Stimulated activated naive CD8-positive, alpha-beta T cell treated with anti-CD3 and anti-CD28 coated beads, Interleukin-15, Interleukin-2, amounts not matched to agents 100 U/mL and 50 U/mL, for 24 hours (primary cell): ENCODE data around the gene VDAC2.
"Not testable (repeated sequence)": the region's sequence is repeated elsewhere in the genome, so short reads cannot be mapped to it uniquely, and the experiment has no call there.

Experiments
- ATAC-seq: fragments of 150-1000 bp; cut with Tn5 transposase; one replicate; pipeline ENCODE4 v1.10.0; 2021
- DNase-seq: peaks from one replicate; pipeline ENCODE4 v3.0.0; 2021

VDAC2 gene

DNA sequence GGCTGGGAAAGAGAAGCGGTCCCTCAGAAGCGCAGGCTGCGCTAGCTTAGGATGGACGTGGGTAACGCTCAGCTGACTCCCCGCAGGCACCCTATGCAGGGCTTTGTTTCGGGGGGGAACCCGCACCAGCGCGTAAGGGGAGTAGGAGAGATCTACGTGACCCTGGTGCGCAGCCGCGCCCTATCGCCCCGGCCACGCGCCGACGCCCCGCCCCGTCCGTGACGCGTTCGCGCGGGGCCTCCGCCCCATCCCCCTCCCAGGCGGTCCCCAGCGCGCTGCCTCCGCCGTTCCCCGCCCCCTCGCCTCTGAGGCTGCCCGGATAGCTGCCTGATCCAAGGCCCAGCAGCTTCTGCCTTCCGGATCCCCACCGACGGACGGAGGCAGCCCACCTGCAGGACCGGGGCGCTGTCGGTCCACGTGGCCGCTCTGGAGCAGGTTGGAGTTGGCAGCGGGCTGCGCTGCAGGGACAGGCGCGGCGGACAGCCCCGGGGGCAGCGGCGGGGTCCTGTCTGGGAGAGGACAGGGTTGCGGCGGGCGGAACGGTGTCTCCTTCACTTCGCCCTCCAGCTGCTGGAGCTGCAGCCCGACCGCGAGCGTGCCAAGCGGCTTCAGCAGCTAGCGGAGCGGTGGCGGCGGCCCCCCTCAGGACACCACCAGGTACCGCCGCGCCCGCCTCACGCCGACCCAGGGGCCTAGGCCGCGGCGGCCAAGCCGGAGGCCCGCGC is at the start of gene VDAC2:
TSS of gene VDAC2 (plus strand) at position 515 of the 725 bp plus-strand sequence. CDS start 363 bp downstream, outside the sequence.
- ATAC-seq, result peak; percentile 85
- peak; percentile 97 for DNase-seq

DNA sequence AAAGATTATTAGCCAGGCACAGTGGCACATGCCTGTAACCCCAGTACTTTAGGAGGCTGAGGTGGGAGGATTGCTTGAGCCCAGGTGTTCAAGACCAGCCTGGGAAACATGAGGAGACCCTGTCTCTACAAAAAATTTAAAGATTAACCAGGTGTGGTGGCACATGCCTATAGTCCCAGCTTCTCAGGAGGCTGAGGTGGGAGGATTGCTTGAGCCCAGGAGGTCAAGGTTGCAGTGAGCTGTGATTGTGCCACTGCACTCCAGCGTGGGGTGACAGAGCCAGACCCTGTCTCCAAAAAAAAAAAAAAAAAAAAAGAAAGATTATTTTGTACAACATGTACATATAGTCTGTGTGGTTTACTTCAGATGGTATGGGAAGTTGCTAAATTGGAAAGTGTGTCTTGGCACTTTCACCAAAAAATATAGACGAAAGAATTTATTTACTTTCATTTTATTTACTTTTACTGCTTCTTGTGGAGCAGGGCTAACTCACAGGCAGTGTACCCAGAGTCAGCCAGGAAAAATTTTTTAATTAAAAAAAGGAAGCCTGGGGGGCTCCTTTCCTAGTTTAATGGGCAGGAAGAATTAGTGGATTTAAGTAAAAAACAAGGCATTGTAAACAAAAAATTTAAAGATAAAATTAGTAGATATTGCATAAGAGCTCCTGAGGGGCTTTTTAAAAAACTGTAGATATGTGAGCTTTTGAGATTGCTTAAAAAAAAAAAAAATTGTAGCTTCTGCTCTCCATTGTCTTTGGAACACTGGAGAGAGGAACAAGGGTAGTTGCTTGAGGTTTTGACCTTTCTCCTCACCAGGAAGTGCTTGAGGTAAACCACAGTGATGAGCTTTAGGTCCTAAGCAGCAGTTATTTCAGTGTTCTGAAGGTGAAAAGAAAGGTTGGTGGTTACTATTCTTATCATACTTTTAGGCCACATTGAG is 44.6 kb upstream of the VDAC2 start:
- ATAC-seq (peak; percentile 93), DNase-seq (no peak)

- ATAC-seq, result no peak
- DNase-seq, result no peak
Measured at GRCh38 chr10:75166623-75166972, 44.0 kb upstream of the VDAC2 start.

- no peak for DNase-seq
- ATAC-seq, result no peak
Measured at GRCh38 chr10:75168275-75168674, 42.3 kb upstream of the VDAC2 start.

- DNase-seq, result no peak
Measured at GRCh38 chr10:75170215-75170614, 40.4 kb upstream of the VDAC2 start.

DNA sequence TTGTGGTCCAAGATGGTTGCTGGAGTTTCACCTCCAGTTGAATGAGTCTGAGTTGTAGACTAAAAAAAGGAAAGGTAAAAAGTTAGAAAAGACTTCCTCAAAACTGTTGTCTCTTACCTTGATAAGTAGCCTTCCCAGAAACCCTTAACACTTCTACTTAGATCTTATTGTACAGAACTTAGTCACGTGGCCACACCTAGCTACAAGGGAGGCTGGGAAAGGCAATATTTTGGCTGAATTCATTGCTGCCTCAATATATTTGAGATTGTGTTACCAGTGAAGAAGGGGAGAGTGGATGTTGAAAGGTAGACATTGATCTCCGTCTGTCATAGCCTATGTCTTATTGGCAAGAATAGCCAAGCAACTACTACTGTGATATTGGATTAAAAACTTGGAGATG is 35.5 kb upstream of the VDAC2 start:
- no peak for ATAC-seq
- no peak for DNase-seq

More at GRCh38 chr10:75170215-75170614, 40.4 kb upstream of the VDAC2 start:
- no peak for ATAC-seq

DNA sequence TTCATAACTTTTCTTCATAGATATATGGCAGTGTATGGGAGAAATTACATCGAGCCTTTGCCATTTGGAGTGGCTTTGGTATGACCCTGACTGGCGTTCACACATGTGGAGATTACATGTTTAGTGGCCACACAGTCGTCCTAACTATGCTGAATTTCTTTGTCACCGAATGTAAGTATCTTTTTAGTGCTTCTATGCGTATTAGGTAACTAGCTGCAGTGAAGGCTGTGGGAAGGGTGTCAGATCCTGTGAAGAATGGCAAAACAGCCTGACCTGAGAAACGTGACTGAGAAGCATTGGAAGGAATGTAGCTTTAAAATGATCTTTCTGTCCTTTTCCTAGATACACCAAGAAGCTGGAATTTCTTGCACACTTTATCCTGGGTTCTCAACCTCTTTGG is 34.5 kb upstream of the VDAC2 start:
- ATAC-seq, result no peak

DNA sequence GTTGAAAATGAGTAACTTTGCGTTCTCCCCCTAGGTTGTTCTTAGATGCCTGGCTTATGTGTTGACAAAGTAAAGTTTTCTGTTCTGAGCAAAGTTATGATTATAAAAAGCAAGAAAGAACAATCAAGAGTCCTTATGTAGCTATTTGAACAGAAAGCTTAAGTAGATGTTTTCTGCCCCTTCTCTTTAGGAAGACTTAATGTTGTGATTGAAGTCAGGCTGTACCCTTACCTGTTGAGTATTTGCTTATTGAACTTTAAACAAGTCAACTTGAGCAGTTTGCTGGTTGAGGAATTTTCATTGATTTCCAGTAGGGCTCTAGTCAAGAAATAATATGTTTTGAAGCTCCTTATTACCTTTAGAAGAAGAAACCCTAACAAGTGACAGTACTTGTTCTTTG is 33.9 kb upstream of the VDAC2 start:
- ATAC-seq (no peak), DNase-seq (no peak)

More for the DNA sequence above, 34.5 kb upstream of the VDAC2 start:
- no peak for DNase-seq

DNA sequence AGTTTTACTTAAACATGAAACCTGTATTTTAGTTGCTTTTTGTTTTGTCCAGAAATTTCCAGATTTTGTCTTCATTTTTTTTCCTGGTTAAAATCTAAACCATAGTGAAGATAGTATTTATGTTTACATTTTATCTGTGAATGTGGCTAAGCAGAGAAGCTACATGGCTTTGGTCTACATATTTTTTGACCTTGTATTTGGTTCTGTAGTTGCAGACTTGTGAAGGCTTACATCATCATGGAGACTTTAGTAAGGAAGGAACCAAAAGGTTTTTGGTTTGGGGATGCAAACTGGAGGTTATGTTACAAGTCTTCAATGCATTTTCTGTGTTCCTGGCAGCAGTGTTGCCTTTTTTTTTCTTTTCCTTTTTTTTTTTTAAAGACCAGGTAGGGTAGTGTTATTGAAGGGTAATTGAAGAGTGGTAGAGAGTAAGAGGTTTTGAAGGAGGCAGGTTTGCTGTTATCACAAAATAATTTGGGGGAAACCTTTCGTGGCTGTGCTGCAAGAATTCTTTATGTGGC is 30.9 kb upstream of the VDAC2 start:
- ATAC-seq, result no peak
- DNase-seq, result no peak

GRCh38 chr10:75180592-75180991 is 30.0 kb upstream of the VDAC2 start:
- no peak for DNase-seq

DNA sequence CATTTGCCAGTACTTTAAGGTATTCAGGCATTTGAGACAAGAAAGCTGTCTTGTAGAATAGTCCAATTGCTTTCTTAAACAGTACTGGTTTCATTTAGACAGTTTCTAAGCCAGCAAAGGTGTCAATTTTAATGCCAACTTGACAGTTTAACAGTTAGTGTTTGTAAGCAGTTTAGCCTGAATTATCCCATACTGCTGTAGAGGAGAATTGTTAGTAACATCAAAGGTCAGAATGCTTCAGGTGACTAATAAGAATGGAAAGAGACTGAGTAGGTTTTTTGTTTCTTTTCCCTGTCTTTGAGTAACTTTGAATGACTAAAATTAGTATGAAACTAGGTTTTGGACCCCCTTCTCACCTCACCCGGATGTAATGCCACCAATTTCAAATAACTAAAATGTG is 29.5 kb upstream of the VDAC2 start:
- ATAC-seq (peak; percentile 70), DNase-seq (no peak)

More at GRCh38 chr10:75180592-75180991, 30.0 kb upstream of the VDAC2 start:
- ATAC-seq, result no peak

DNA sequence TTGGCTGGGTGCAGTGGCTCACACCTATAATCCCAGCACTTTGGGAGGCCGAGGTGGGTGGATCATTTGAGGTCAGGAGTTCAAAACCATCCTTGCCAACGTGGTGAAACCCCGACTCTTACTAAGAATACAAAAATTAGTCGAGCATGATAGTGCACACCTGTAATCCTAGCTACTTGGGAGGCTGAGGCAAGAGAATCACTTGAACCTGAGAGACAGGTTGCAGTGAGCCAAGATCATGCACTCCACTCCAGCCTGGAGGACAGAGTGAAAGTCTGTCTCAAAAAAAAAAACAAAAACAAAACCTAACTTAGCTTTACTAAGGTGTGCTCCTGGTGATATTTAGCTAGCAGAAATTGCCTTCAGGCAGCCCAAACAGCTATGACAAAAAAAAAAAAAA is 24.3 kb upstream of the VDAC2 start:
- ATAC-seq (no peak), DNase-seq (no peak)

DNA sequence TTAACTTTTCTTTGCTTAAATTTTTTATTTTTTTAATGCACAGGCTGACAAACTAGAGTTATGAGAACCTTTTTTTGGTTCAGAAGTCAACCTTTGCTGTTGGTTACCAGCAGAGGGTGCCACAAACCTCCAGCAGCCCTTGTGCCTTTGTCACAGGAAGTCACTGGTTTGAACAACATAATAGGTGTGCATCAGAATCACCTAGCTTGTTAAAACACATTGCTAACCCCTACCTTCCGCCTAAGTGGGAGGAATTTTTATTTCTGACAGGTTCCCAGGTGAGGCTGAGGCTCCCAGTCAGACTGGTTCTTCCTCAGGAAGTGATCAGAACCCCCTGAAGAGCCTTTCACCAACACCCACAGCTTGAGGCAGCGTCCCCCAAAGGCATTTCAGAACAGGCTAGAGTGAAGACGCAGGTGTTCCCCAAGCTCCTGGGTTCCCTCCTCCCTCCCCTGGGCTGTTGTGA is 22.6 kb upstream of the VDAC2 start:
- peak; percentile 85 for ATAC-seq
- peak; percentile 54 for DNase-seq

GRCh38 chr10:75188522-75188921 is 22.1 kb upstream of the VDAC2 start:
- not testable (repeated sequence) for ATAC-seq

DNA sequence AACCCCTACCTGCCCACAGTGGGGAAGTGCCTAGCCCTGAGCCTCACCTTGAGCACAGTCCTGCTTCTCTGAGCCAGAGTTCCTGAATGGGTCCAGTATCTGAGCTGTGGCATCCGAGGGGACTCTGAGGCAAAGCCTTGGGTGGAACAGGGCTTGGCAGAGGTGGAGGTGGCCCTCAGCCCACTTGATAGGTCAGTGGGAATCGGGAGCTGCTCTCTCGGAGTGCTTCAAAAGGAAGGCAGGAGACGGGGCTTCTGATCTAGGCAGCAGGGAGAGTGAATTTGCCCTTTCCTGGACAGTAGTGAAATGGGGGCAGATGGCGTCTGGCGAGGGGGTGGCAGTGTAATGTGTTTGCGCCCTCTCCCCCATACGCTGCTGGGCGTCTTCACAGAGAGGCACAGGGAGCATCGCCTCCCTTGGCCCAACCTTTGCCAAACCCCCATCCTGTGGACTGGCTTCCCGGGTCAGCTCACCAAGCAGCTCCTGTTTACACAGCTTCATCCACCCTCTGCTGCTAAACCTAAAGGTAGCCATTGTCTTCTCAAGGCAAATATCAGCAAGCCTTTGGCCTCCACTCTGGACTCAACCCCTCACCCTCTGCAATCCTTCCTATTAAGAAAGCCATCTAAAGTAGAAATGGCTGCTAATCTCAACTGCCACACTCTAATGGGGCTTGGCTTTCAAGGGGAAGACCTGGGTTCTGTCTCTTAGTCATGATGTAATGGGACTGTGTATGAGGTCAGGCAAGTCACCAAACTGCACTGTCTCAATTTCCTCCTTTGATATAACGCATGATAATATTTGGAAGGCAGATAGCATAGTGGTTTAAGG is 21.1 kb upstream of the VDAC2 start:
- no peak for DNase-seq

More at GRCh38 chr10:75188522-75188921, 22.1 kb upstream of the VDAC2 start:
- DNase-seq, result not testable (repeated sequence)

DNA sequence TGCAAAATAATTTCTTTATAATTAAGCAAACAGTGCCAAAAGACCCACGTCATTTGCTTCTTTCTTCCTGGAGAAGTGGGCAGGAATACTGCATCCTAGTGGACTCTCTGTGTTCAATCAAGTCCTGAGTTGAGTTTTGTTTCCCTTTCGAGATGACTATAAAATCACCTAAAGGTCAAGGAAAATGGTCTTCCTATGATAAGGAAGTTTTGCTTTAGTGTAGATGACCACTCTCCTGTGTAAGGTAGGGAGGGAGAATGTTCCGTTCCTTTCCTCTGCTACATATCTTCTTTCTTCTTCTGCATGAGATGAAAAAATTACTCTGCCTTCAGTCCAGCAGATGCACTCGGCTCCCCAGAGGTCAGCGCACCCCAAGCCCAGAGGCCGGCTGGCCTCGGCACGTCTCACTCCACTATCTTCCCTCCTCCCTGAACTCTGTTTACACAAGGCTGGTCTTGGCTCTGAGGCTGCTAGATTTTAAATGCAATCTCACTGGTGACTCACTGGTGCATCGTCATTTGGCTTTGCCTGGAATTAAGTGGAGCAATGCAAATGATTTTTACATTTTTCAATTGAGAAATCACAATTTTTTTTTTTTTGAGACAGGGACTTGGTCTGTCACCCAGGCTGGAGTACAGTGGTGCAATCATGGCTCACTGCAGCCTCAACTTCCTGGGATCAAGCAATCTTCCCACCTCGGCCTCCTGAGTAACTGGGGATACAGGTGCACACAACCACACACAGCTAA is 18.6 kb upstream of the VDAC2 start:
- DNase-seq (no peak), ATAC-seq (no peak)

More for the DNA sequence above, 21.1 kb upstream of the VDAC2 start:
- ATAC-seq, result no peak

GRCh38 chr10:75194625-75195024 is 16.0 kb upstream of the VDAC2 start:
- not testable (repeated sequence) for ATAC-seq, DNase-seq

GRCh38 chr10:75195035-75195763 is 15.4 kb upstream of the VDAC2 start:
- DNase-seq (no peak), ATAC-seq (no peak)

DNA sequence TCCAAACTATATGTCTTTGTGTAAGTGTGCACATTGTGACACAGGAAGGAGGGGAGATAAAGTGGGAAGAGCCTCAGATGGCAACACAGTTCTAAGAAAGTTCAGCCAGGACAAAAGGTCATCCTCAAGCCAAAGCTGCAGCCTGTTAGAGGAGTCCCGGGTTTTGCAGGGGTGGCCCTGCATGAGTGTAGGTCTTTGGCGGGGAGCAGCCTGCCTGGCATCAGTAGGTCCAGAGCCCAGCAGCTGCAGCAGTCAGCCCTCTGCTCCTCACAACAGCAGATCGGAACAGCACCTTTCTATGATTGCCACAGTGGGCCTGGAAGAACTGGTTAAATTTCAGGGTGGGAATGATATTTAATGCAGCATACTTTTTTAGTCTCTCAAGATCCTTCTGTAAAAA is 13.5 kb upstream of the VDAC2 start:
- ATAC-seq (no peak), DNase-seq (no peak)

- DNase-seq, result no peak
- ATAC-seq, result no peak
Measured at GRCh38 chr10:75197906-75198305, 12.7 kb upstream of the VDAC2 start.
